NK-92 (cell line): Measurements from ENCODE around the gene EXTL1.

Experiments used
- DNase-seq: peaks from one replicate; lab custom pipeline; 2025; ENCODE audit not compliant: unreplicated experiment; lab: John Stamatoyannopoulos, UW

EXTL1 gene

GRCh38 chr1:26022404-26022779 is 817 bp downstream of the EXTL1 start:
- no peak for DNase-seq

- no peak for DNase-seq
These were observed 1.4 kb downstream of the EXTL1 start for GRCh38 chr1:26023009-26023408.

- no peak for DNase-seq
These were observed 2.3 kb downstream of the EXTL1 start for GRCh38 chr1:26023826-26024225.

- no peak for DNase-seq
These were observed 3.5 kb downstream of the EXTL1 start for GRCh38 chr1:26025060-26025459.

GRCh38 chr1:26025517-26025916 is 3.9 kb downstream of the EXTL1 start:
- no peak for DNase-seq

GRCh38 chr1:26027716-26028489 is 6.3 kb downstream of the EXTL1 start:
- no peak for DNase-seq

GRCh38 chr1:26028490-26028980 is 7.0 kb downstream of the EXTL1 start:
- DNase-seq: no peak

GRCh38 chr1:26029054-26029863 is 7.7 kb downstream of the EXTL1 start:
- DNase-seq: no peak

GRCh38 chr1:26029864-26030481 is 8.4 kb downstream of the EXTL1 start:
- DNase-seq: no peak

GRCh38 chr1:26031196-26031595 is 9.6 kb downstream of the EXTL1 start:
- no peak for DNase-seq

- DNase-seq: no peak
These were observed 10.1 kb downstream of the EXTL1 start for GRCh38 chr1:26031611-26032220.

GRCh38 chr1:26032656-26033357 is 11.2 kb downstream of the EXTL1 start:
- no peak for DNase-seq

GRCh38 chr1:26034504-26035202 is 13.1 kb downstream of the EXTL1 start:
- DNase-seq: no peak

- peak; percentile 39 for DNase-seq
These were observed 13.8 kb downstream of the EXTL1 start for GRCh38 chr1:26035203-26035958.

GRCh38 chr1:26035959-26036755 is 14.6 kb downstream of the EXTL1 start:
- DNase-seq: no peak

GRCh38 chr1:26036756-26037281 is 15.2 kb downstream of the EXTL1 start:
- no peak for DNase-seq

GRCh38 chr1:26037904-26038303 is 16.3 kb downstream of the EXTL1 start:
- DNase-seq: no peak

GRCh38 chr1:26038477-26038876 is 16.9 kb downstream of the EXTL1 start:
- no peak for DNase-seq
